Urinary bladder (tissue), 4 donors: ENCODE results near the gene SLC13A3. TPM values are rescaled to one million over a fixed set of nuclear protein-coding genes. Genes with fewer than 3 reads are reported as not detected.

Source experiments
- DNase-seq: peaks from one replicate; pipeline ENCODE4 v3.0.0-alpha.2; 2015; ENCODE audit errors: extremely low spot score
- H3K27ac ChIP-seq: one replicate; pipeline ENCODE4 v1.5.1; 2013; ENCODE audit warnings: low read depth, mild to moderate bottlenecking, moderate library complexity
- H3K36me3 ChIP-seq: one replicate; pipeline ENCODE4 v1.6.1; 2013; ENCODE audit warnings: mild to moderate bottlenecking, moderate library complexity; ENCODE audit not compliant: insufficient read depth
- H3K4me1 ChIP-seq: one replicate; pipeline ENCODE4 v1.6.1; 2013; ENCODE audit warnings: mild to moderate bottlenecking, moderate library complexity; ENCODE audit not compliant: insufficient read depth
- H3K4me3 ChIP-seq: one replicate; pipeline ENCODE4 v1.5.1; 2013; ENCODE audit warnings: low read depth, low read length
- WGBS: extraction: QIAGEN DNeasy Blood & Tissue Kit; methylation state at CpG from one replicate; pipeline ENCODE4 v1.1.7; 2013; 5-methylcytosine and 5-hydroxymethylcytosine counted together
- polyA plus RNA-seq: library from polyadenylated mRNA; stranded (reverse); fragments of 200-250 nt; gene quantifications from one replicate; pipeline ENCODE4 v1.2.3, GENCODE V29; 2013
- total RNA-seq: library from RNA; depleted of rRNA; stranded (reverse); fragments of >200 nt; gene quantifications from one replicate; pipeline ENCODE4 v1.2.3, GENCODE V29; 2014
- donor health status: healthy with polysubstance abuse.
- donor health status: healthy.

Gene SLC13A3
- total and polyA plus RNA-seq, 2 donors = 0.77 to 5.4 TPM

DNA sequence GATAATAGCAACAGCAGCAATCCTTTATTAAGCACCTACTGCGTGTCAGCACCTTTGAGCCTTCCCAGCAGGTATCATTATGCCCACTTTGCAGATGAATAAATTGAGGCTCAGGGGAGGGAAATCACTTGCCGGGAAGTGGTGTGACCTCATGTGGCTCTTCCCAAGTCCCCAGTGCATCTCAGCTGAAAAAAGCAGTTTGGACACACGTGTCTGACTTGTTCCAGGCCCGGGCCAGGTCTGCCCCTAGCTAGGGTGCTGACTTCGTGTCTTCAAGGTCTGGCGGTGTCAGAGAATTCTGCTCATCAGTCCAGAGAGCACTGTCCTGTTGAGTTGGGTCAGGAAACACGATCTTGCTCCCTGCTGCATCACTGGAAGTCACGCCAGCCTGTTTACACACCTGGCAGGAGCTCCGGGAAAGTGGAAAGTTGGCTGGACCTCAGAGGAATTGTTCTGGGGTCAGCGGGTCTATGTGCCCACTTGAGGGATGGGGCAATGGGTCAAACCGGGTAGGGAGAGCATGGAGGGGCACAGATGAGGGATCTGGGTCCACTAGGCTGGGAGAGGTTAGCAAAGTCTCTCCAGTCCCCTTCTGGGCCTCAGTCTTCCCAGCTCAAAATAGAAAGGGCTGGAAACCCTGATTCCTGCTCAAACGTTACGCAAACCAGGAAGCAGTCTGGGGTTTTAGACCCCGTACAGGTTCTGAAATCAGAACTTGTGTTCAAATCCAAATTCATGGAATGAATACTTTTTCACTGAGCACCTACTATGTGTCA, 10.5 kb downstream of the SLC13A3 start:
- 69% methylated on average over 14 of the region's 14 CpGs for WGBS
- no peaks in the 10 kb centered on the region for H3K36me3 ChIP-seq
- no peak overlapping the region for H3K27ac ChIP-seq
- no peaks in the 10 kb centered on the region for H3K4me1 ChIP-seq
- H3K4me3 ChIP-seq = no peak overlapping the region
- DNase-seq = no peak

DNA sequence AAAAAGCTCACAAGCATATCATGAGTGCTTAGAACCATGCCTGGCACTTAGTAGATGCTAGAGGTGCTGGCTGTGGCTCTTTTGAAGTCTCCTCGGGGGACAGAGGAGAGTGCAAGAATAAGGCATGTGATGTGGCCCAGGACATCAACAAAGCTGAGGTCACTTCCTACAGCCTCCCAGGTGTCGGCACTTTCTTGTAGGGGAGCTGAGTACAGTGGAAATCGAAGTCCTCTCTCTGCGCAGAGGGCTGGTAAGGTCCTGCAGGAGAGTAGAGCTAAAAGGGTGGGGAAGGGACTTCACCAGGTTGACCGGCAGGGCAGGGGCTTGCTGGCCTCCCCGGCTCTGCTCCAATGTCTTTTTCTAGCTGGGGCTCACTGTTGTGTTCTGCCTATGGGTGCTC, 11.2 kb downstream of the SLC13A3 start:
- DNase-seq = no peak
- no peaks in the 10 kb centered on the region for H3K36me3 ChIP-seq
- H3K4me3 ChIP-seq = no peak overlapping the region
- no peaks in the 10 kb centered on the region for H3K4me1 ChIP-seq
- no peak overlapping the region for H3K27ac ChIP-seq
- WGBS = 77% methylated on average over 6 of the region's 6 CpGs

DNA sequence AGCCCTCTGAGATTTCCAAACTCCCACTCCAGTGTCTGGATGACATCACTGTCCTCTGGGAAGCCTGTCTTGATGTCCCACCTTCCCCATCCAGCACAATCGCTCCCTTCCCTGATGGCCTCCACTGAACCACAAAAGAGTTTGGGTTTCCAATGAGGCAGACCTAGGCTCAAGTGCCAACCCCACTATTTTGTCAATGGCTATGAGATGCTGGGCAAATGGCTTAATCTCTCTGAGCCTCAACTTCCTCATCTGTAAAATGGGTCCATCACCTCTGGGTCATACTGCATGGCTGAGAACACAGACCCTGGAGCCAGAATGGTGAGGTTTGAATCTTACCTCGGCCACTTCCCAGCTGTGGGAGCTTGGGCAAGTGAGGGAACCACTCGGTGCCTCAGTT, 11.7 kb downstream of the SLC13A3 start:
- H3K27ac ChIP-seq = no peak overlapping the region
- no peak overlapping the region for H3K4me3 ChIP-seq
- H3K4me1 ChIP-seq = no peaks in the 10 kb centered on the region
- no peak for DNase-seq
- WGBS = 93% methylated on average over 3 of the region's 3 CpGs
- no peaks in the 10 kb centered on the region for H3K36me3 ChIP-seq

DNA sequence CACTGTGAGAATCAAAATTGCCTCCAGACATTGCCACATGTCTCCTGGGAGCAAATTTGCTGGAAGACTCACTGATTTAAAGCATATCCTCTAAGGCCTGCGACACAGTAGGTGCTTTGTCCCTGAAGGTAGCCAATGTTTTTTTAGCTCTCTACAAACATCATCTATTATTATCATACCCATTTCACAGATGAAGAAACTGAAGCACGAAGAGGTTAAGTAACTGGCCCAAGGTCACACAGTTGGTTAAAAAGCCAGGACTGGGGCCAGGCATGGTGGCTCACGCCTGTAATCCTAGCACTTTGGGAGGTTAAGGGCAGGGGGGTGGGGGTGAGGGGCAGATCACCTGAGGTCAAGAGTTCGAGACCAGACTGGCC, 12.4 kb downstream of the SLC13A3 start:
- WGBS = 96% methylated on average over 4 of the region's 4 CpGs
- Histone ChIP-seq H3K36me3 (no peaks in the 10 kb centered on the region), H3K4me1 (no peaks in the 10 kb centered on the region), H3K4me3 (no peak overlapping the region), H3K27ac (no peak overlapping the region)
- no peak for DNase-seq

DNA sequence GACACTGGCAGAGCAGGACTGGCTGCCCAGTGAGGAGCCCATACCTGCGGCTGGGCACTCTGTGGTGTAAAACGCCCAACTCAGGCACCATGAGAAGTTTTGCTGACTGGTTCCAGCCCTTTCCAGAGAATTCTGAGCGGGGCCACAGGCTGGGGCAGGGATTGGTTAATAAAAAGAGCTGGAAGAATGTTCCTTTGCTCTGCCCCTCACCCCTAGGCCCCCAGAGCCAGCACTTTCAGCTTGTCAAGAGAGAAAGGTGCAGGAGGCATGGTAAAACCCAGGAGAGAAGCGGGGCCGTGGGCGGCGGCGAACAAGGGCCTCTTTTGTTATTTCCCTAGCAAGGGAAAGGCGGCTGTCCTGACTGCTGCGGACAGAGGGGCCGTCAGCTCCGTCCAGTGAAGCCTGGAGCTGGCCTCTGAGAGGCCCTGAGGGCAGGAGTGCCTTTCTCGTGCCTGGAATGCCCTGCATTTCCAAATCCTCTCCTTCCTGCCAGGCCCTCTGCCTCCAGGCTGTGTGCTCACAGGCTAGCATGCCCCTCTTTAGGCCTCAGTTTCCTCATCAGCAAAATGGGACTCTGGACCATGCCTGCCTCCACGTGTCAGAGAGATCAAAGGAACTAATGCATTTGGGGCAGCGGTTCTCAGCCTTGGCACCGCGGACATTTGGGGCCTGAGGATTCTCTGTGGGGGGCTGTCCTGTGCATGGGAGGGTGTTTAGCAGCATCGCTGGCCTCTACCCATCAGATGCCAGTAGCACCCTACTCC, 12.9 kb downstream of the SLC13A3 start:
- DNase-seq = no peak
- no peak overlapping the region for H3K27ac ChIP-seq
- H3K4me1 ChIP-seq = no peaks in the 10 kb centered on the region
- 75% methylated on average over 18 of the region's 18 CpGs for WGBS
- H3K36me3 ChIP-seq = no peaks in the 10 kb centered on the region
- H3K4me3 ChIP-seq = no peak overlapping the region

DNA sequence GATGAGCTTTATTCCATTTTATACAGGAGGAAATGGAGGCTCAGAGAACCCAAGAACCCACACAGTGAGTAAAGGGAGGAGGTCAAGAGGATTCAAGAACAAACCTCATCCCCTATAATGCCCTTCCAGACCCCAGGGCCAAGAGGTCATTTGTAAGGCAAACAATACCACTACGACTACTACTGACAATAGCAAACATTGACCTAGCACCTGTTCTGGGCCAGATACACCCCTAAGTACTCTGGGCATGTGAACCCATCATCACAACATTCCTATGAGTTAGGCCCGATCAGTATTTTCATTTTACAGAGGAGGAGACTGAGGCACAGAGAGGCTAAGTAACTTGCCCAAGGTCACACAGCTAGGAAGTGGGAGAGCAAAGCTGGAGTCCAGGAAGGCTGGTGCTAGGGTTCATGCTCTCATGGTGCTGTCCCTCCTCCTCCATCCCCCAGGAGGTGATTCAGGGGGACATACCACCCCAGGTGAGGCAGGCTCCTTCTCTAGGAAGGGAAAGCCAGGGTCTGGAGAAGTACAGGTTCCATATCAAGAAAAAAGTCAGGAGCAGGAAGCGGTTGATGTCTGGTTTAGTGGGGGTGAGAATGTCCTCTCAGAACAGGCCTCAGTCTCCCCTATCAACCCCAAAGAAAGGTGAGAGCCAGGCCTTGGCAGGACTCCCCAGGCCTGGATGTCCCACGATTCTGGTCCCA, 13.7 kb downstream of the SLC13A3 start:
- 89% methylated on average over 4 of the region's 4 CpGs for WGBS
- Histone ChIP-seq H3K4me3 (no peak overlapping the region), H3K36me3 (no peaks in the 10 kb centered on the region), H3K4me1 (no peaks in the 10 kb centered on the region), H3K27ac (no peak overlapping the region)
- DNase-seq = no peak

DNA sequence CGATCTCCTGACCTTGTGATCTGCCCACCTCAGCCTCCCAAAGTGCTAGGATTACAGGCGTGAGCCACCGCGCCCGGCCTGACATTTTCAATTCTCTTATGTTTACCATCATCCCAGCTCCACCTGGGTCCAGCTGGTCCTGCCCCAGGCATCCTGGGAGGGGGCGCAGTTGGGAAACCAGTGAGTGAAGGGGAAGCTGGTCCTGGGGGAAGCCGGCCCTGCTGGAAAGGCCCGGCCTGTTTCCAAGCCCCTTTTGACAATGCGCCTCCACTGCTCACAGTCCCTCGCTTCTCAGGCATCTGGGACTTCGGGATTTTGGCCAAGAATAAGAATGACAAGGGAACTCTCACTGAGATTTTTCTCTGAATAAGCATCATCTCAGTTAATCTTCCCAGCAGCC, 14.2 kb downstream of the SLC13A3 start:
- H3K36me3 ChIP-seq = no peaks in the 10 kb centered on the region
- no peak overlapping the region for H3K27ac ChIP-seq
- no peak overlapping the region for H3K4me3 ChIP-seq
- no peak for DNase-seq
- WGBS = 90% methylated on average over 11 of the region's 11 CpGs
- H3K4me1 ChIP-seq = no peaks in the 10 kb centered on the region

DNA sequence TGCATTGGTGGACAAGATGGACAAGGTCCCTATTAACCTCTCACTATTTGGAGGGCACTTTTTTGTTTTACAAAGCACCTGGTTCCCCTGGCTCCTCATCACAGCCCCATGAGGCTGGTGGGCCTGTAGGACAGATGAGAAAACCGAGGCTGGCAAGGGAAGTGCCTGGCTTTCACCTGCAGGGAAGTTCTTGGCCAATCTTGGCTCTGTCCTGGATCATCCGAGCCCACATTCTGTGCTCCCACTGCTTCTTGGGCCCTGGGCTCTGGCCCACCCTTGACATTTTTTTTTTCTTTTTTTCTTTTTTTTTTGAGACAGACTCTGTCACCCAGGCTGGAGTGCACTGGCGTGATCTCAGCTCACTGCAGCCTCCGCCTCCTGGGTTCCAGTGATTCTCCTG, 14.7 kb downstream of the SLC13A3 start:
- H3K27ac ChIP-seq = no peak overlapping the region
- no peaks in the 10 kb centered on the region for H3K4me1 ChIP-seq
- WGBS = 94% methylated on average over 4 of the region's 4 CpGs
- DNase-seq = no peak
- H3K36me3 ChIP-seq = no peaks in the 10 kb centered on the region
- H3K4me3 ChIP-seq = no peak overlapping the region

DNA sequence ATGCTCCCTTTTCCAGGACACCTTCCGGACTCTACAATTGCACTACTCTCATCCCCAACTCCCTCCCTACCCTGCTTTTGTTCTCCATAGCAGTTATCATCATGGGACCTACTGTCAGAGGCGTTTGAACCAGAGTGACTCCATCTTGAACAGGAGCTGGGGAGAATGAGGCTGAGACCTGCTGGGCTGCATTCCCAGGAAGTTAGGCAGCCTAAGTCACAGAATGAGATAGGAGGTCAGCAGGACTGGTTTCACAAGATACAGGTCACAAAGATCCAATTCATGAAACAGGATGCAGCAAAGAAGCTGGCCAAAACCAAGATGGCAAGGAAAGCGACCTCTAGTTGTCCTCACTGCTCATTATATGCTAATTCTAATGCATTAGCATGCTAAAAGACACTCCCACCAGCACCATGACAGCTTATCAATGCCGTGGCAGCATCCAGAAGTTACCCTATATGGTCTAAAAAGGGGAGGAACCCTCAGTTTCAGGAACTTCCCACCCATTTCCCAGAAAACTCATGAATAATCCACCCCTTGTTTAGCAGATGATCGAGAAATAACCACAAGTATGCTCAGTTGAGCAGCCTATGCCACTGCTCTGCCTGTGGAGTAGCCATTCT, 15.6 kb downstream of the SLC13A3 start:
- Histone ChIP-seq H3K27ac (no peak overlapping the region), H3K36me3 (no peaks in the 10 kb centered on the region), H3K4me3 (no peak overlapping the region), H3K4me1 (no peaks in the 10 kb centered on the region)
- DNase-seq = no peak
- 80% methylated on average over 5 of the region's 5 CpGs for WGBS

DNA sequence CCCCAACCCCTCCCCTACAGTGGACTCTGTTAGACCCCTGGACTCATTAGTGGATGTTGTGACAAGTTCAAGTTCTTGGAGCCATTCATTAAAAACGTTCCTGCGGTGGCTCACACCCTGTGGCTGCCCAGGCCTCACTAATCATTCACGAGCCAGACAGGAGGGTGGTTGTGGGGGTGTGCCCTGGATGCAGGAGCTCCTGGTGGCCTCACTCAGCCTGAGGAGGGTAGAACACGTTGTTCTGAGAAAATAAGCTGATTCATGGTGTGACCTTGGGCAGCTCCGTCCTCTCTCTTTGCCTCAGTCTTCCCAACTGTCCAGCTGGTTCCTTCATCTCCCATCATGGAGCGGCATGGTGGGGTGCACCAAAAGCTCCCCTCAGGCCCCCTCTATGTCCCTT, 16.7 kb downstream of the SLC13A3 start:
- Histone ChIP-seq H3K4me3 (no peak overlapping the region), H3K36me3 (no peaks in the 10 kb centered on the region), H3K4me1 (no peaks in the 10 kb centered on the region), H3K27ac (no peak overlapping the region)
- WGBS = 79% methylated on average over 6 of the region's 6 CpGs
- no peak for DNase-seq

DNA sequence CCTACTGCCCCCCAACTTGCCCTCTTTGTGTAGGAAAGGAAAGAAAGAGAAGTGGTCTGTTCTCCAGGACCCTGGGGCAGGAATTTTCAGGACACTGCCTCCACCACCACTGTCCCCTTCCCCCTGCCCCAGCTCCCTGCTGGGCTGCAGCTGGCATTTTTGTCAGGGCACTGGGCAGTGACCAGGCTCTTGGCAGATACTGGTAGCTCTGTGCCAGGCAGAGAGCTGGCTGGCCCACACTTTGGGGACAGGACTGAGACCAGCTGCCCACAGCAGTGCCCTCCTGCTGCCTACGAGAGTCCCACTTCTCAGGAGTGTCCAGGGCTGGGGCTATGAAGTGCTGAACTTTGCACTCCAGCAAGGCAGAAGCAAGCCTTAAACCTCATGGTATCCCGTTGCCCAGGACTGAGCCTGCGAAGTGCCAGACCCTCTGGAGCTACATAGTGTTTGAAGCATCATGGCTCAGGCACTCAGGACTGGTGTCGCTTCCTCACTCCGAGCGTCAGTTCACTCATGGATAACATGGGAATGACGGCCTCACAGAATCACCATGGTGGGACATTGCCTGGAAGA, 19.3 kb downstream of the SLC13A3 start:
- no peak overlapping the region for H3K27ac ChIP-seq
- no peak for DNase-seq
- H3K36me3 ChIP-seq = no peaks in the 10 kb centered on the region
- no peaks in the 10 kb centered on the region for H3K4me1 ChIP-seq
- H3K4me3 ChIP-seq = no peak overlapping the region
- 73% methylated on average over 7 of the region's 7 CpGs for WGBS

DNA sequence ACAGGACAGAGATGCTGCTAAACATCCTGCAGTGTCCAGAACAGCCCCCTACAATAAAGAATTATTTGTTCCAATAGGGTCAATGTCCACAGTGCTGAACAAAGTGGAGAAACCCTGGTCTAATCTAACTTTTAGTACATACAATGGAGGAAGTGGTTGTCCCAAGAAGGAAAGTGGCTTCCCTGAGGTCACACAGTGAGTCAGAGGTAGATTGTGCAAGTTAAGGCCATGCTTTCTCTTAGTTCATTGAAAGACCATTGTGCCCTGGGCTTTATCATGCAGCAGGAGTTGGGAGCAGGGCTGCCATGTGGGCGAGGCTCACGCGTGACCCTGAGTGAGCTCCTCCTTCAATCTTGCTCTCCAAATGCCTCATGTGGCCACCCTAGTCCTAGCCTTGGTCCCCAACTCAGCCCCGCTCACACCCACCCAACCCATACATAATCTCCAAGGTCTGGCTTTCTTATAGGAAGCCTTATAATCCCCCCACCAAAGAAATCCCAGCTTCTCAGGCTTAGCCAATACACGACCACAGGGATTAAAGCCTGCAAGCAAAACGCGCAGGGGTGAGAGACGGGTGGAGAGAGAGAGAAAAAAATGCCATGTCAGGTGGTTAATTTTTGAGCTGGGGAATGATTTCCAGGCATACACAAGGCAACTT, 19.9 kb downstream of the SLC13A3 start:
- no peak for DNase-seq
- H3K4me1 ChIP-seq = no peaks in the 10 kb centered on the region
- H3K36me3 ChIP-seq = no peaks in the 10 kb centered on the region
- H3K27ac ChIP-seq = no peak overlapping the region
- H3K4me3 ChIP-seq = no peak overlapping the region
- WGBS = 70% methylated on average over 8 of the region's 8 CpGs

DNA sequence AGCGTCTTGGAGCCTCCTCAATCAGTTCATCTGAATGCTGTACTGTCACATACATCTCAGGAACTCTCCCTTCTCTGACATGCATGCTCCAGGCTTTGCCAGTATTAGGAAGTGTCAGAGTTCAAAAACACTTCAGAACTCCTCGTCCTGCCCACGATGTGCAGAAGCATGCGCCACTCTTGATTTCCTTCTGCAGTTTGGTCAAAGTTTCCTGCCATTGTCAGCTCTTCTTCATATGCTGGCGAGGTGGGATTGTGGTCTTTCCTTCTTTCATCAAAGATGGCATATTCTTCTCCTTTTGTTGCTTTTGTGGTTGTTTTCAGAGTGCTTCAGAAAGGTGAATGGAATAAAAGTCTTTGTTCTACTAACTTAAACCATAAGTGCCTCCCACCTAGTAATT, 21.0 kb downstream of the SLC13A3 start:
- no peaks in the 10 kb centered on the region for H3K4me1 ChIP-seq
- H3K4me3 ChIP-seq = no peak overlapping the region
- H3K36me3 ChIP-seq = no peaks in the 10 kb centered on the region
- no peak for DNase-seq
- H3K27ac ChIP-seq = no peak overlapping the region
- 83% methylated on average over 5 of the region's 5 CpGs for WGBS
